Measurements from ENCODE around the gene CD47.

CD47 gene

GRCh38 chr3:108091498-108092250, 843 bp upstream of the CD47 start:
- peak; percentile 22 for DNase-seq (ENCODE audit: low spot score)

GRCh38 chr3:108090049-108090700, 656 bp downstream of the CD47 start:
- DNase-seq (ENCODE audit: low spot score), result peak; percentile 43

- no peak for DNase-seq (ENCODE audit: low spot score)
Measured at GRCh38 chr3:108089579-108089978, 1.3 kb downstream of the CD47 start.

DNA sequence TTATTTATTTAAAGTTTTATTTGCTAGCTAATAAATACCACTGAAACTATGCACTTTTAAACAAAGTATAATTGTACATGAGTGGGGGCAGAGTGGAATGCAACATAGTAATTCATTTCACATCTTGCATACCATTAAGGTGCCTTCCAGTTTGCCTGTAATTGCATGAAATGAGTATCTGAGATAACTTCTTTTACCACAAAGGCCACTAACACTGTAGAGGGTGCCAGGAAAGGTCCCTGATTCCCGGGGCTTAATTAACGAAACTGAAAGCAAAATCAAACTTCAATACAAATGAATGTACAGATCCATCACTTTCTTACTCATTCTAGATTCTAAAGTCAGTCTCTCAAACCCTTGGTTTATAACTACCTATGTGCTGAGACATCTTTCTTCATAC, 2.1 kb downstream of the CD47 start:
- DNase-seq (ENCODE audit: low spot score), result peak; percentile 52

DNA sequence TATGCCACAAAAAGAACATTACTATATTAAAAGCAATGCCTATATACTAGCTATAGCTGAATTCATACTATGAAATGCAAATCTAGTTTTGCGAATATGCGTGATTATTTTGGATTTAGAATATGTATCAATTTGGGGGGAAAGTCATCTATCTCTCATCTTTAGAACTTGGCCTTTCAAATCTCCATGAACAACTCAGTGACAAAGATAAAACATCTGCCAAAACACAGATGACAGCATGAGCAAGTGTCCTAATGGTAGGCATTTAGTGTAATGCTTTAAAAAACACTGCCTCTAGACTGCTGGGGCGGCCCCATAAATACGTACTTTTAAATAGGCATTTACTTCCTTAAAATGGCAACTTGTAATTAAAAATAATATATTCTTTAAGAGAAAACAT, 2.7 kb downstream of the CD47 start:
- DNase-seq (ENCODE audit: low spot score), result no peak

GRCh38 chr3:108086653-108087052, 4.2 kb downstream of the CD47 start:
- DNase-seq (ENCODE audit: low spot score), result no peak

GRCh38 chr3:108085810-108086350, 5.0 kb downstream of the CD47 start:
- DNase-seq (ENCODE audit: low spot score), result no peak

DNA sequence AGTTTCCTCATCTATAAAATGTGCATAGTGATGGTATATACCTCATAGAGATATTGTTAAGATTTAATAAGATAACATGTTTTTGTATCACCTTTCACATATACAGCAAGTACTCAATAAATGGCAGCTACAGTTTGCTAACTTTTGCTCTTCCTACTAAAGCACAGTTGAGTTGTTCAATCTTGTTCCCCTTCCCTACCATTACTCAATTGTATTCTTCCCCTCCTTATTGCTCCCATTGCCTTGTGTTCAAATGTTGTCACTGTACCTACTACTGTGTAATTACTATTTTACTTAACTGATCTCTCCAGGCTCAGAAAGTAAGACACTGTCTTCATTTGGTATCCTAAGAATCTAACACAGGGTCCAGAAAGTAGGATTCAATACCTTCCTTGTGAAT, 5.5 kb downstream of the CD47 start:
- no peak for DNase-seq (ENCODE audit: low spot score)

DNA sequence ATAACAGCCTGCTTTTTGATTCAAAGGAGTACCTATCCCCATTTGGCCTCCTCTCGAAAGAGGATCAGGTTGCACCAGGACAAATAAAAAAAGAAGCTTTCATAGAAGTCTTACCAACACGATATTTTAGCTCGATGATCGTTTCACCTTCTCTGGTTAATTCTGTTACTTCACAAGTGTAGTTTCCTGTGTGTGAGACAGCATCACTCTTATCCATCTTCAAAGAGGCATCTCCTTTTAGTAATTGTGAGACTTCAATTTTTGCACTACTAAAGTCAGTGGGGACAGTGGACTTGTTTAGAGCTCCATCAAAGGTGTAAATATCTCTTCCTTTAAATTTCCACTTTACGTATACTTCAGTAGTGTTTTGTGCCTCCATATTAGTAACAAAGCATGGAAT, 11.0 kb downstream of the CD47 start:
- no peak for DNase-seq (ENCODE audit: low spot score)

DNA sequence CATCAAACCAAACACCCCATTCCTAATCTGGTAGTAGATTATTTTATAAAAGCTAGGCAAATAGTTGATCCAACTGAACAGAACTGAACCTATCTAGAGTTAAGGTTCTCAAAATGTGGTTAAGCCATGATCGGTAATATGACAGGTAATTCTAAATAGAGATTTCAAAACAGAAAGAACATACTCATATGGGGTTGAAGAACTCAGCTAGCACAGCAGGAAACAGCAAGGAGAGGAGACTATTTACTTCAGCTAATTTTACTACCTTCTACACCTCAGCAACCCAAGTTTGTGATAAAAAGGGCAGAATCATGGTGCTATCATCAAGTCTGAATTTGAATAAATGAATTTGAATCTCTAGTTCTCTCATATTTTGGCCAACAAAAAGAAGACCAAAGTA, 11.8 kb downstream of the CD47 start:
- no peak for DNase-seq (ENCODE audit: low spot score)

DNA sequence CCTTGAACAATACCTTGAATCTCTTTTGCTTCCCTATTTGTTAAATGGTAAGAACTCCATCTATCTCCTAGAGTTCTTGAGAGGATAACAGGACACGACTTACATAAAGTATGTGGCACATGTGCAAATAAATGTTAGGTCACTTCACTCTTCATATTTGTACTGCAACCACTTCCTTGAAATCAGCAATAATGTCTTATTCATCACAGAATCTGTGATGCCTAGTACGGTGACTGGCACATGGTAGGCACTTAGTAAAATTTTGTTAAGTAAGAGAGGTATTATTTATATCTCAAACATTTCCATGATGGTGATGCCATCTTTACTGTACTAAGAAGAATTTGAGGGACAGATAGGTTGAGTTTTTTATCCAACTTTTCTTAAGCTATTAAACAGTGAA, 14.3 kb downstream of the CD47 start:
- no peak for DNase-seq (ENCODE audit: low spot score)

DNA sequence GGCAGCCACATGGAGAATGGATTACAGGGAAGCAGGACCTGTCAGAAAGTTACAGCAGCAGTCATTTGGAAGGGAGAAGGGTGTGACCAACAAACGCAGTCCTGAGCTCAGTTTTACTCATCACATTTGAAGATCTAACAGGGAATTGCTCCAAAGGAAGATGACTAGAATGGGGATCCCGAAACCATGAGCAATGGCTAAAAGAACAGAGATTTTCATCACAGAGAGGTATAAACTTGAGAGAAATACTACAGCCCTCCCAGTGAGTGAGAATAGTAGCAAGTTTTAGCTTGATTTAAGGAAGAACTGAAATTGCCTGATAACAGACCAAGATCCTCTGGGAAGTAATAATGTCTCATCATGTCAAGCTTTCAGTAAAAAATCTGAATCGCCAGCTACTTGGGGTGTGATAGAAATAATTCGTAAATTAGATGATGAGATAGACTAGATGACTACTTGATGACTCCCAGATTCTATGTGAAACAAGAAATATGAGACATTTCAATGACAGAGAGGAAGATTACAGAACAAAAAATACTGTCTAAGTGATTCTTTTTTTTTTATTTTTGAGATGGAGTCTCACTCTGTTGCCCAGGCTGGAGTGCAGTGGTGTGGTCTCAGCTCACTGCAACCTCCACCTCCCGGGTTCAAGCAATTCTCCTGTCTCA, 16.9 kb downstream of the CD47 start:
- DNase-seq (ENCODE audit: low spot score), result no peak

- no peak for DNase-seq (ENCODE audit: low spot score)
Measured at GRCh38 chr3:108071368-108071767, 19.5 kb downstream of the CD47 start.

- no peak for DNase-seq (ENCODE audit: low spot score)
Measured at GRCh38 chr3:108070356-108070755, 20.5 kb downstream of the CD47 start.

- DNase-seq (ENCODE audit: low spot score), result no peak
Measured at GRCh38 chr3:108067768-108068167, 23.1 kb downstream of the CD47 start.

- DNase-seq (ENCODE audit: low spot score), result no peak
Measured at GRCh38 chr3:108065096-108065495, 25.7 kb downstream of the CD47 start.

DNA sequence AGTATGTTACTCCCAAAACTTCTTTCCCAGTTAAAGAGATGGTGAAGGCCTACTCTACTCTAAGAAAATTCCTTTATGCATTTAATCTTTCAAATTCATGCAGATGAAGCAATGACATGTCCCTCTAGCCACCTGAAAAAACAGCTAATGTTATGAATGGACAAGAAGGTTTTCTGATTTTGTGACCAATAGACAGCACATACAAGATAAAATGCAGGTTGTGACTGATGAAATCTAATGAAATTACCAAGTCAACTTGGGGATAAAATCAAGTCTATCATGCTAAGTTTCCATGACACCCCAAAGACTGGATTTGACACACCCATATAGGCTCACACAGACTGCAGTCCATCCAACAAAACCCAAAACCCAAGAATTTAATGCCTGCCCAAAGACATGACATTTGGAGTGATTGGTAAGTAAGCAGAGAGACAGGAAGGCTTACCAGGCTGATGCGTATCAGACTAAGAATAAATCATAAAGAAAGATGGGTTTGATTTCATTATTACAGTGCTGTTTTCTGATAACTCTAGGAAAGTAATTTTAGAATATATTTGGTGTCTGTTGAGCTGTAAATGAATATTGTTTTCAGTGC, 26.4 kb downstream of the CD47 start:
- DNase-seq (ENCODE audit: low spot score), result no peak

GRCh38 chr3:108062051-108062450, 28.8 kb downstream of the CD47 start:
- DNase-seq (ENCODE audit: low spot score), result no peak

GRCh38 chr3:108060331-108060730, 30.5 kb downstream of the CD47 start:
- no peak for DNase-seq (ENCODE audit: low spot score)

DNA sequence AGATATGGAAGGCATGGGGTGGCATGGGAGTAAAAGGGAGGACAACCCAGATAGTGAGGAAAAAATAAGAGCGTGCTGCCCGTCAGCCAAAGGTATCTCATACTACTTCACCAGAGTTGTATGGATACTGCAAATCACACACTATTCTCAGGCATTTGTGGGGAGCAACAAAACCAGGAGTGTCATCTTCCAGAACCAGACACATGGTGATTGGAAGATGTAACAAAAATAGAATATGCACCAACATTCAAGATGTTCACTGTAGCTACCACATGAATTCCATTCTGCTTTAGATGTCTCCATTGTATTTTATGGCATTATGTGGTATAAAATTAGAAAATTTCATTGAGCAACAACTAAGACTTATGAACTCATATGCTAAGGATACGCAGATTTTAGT, 34.9 kb downstream of the CD47 start:
- no peak for DNase-seq (ENCODE audit: low spot score)

DNA sequence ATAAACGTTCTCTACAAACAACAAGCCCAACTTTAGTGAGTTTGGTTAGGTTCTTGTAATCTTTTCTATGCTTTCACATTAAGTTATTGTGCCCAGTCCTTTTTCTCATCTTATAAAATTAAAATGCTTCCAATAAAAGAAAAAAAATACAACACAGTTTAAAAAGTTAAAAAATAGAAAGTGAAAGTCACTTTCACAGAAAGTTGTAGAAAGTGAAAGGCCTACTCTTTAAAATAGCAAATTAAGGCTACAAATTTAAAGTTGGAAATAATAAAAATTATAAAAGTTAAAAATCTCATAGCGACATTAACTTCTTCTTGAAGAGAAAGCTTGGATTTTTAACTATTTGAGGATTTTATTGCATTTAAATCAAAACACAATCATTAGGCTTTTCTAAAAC, 35.9 kb downstream of the CD47 start:
- DNase-seq (ENCODE audit: low spot score), result no peak

- DNase-seq (ENCODE audit: low spot score), result no peak
Measured at GRCh38 chr3:108053483-108053882, 37.3 kb downstream of the CD47 start.

GRCh38 chr3:108053067-108053466, 37.8 kb downstream of the CD47 start:
- DNase-seq (ENCODE audit: low spot score), result no peak

All from hematopoietic multipotent progenitor cell treated with erythropoietin and hydrocortisone succinate and interleukin-3 and kit ligand, for 15 days (in vitro differentiated cells).